AG04449 (cell line): ENCODE results near the gene MED16.

ENCODE experiments used
- CTCF ChIA-PET: fragments of 350-600 bp; formaldehyde crosslinking; extraction: SDS; loops from one replicate; lab custom pipeline; 2021; ENCODE audit warnings: antibody characterized with exemption; lab: Yijun Ruan, JAX
- POLR2A ChIA-PET: fragments of 400-600, 350-600 bp; formaldehyde crosslinking; extraction: SDS; loops from one replicate; lab custom pipeline; 2020; ENCODE audit warnings: antibody characterized with exemption, inconsistent platforms; lab: Yijun Ruan, JAX
- DNase-seq: peaks from one replicate; pipeline ENCODE4 v3.0.0-alpha.2; 2010; ENCODE audit warnings: low read depth, low spot score
- H3K4me3 ChIP-seq: 2 replicates; pipeline ENCODE4 v1.5.1; 2011; ENCODE audit warnings: low read depth, mild to moderate bottlenecking, control low read depth, low read length
- CTCF ChIP-seq: IDR thresholded peaks from one replicate; pipeline ENCODE4 v1.5.1; 2011; ENCODE audit warnings: mild to moderate bottlenecking, moderate library complexity, low read length, control low read depth, inconsistent platforms; ENCODE audit not compliant: insufficient read depth; ENCODE audit errors: missing control alignments

MED16 gene

GRCh38 chr19:926323-926588 lies 33.3 kb upstream of the MED16 start:
- no peak for DNase-seq
- ChIA-PET POLR2A (no interaction called here), CTCF (no interaction called here)
- no peak for TF ChIP-seq CTCF
- peak overlapping the region; percentile 85 for H3K4me3 ChIP-seq

GRCh38 chr19:925526-926322 lies 32.7 kb upstream of the MED16 start, which contains the start of gene ARID3A:
Gene ARID3A, plus strand, starts transcription at chr19:926035. Its CDS starts 3,494 bp downstream, at chr19:929529.
- CTCF ChIA-PET, result interaction anchor here (1.2 to 8.9 kb wide), 2 partner anchors 56 to 82 kb away, joined by 5 to 259 read pairs; partner anchors contain the start of gene WDR18
- no peak for TF ChIP-seq CTCF
- H3K4me3 ChIP-seq, result peak within 1 kb of the TSS; percentile 85
- POLR2A ChIA-PET, result interaction anchor here (1.7 kb wide), 1 partner anchor 59 kb away, joined by 11 read pairs; the partner anchor contains the start of gene WDR18
- DNase-seq, result no peak

GRCh38 chr19:925087-925525 lies 32.1 kb upstream of the MED16 start:
- no peak for DNase-seq
- peak overlapping the region; percentile 85 for H3K4me3 ChIP-seq
- POLR2A ChIA-PET, result interaction anchor here (0.8 to 1.7 kb wide), 2 partner anchors 59 to 71 kb away, joined by 4 to 11 read pairs; partner anchors contain the start of gene WDR18
- no peak for TF ChIP-seq CTCF
- CTCF ChIA-PET, result interaction anchor here (1.0 to 8.9 kb wide), 7 partner anchors 57 to 316 kb away, joined by 3 to 259 read pairs (median 5); partner anchors contain the start of genes ATP5F1D and WDR18

- ChIA-PET POLR2A (interaction anchor here (0.8 to 1.7 kb wide), 2 partner anchors 60 to 72 kb away, joined by 4 to 11 read pairs; partner anchors contain the start of gene WDR18), CTCF (interaction anchor here (0.7 to 8.9 kb wide), 10 partner anchors 57 to 316 kb away, joined by 3 to 259 read pairs (median 4); partner anchors contain the start of genes ATP5F1D and WDR18)
- no peak for TF ChIP-seq CTCF
- no peak for DNase-seq
- peak overlapping the region; percentile 85 for H3K4me3 ChIP-seq
These were observed 31.6 kb upstream of the MED16 start for GRCh38 chr19:924553-925086.

GRCh38 chr19:920051-920864 lies 27.3 kb upstream of the MED16 start:
- no peak for TF ChIP-seq CTCF
- ChIA-PET POLR2A (no interaction called here), CTCF (interaction anchor here (0.6 to 8.9 kb wide), 7 partner anchors 11 to 183 kb away, joined by 3 to 259 read pairs (median 7); partner anchors contain the start of gene WDR18)
- no peak for DNase-seq
- H3K4me3 ChIP-seq, result peak overlapping the region; percentile 8; the same call in 1 of the 2 replicates
